H1 (cell line): ENCODE measurements around the gene ABLIM1. TPM values are rescaled to one million over a fixed set of nuclear protein-coding genes. Genes with fewer than 3 reads are reported as not detected.

Source experiments
- CHD7 ChIP-seq: fragments of 300-600 bp; sonication (generic); IDR thresholded peaks from 2 replicates; pipeline ENCODE4 v1.7.1; 2012; ENCODE audit warnings: low read length, moderate library complexity, mild to moderate bottlenecking, inconsistent platforms; ENCODE audit not compliant: insufficient replicate concordance
- KDM1A ChIP-seq: fragments of 200-600, 300-600 bp; sonication (generic); IDR thresholded peaks from 2 replicates; pipeline ENCODE4 v1.7.1; 2016; ENCODE audit warnings: mild to moderate bottlenecking, low read length, borderline replicate concordance
- polyA plus RNA-seq, 7 experiments: library from polyadenylated mRNA; depleted of rRNA in 3 of 7; stranded (reverse) in 5 of 7; unstranded in 2 of 7; fragments of >200 nt in 5 of 7; fragments of 200-250 nt in 2 of 7; gene quantifications; 1 replicate in 5 of 7; 2 replicates in 1 of 7; 4 replicates in 1 of 7; pipeline versions ENCODE4 v1.2.1 to v1.2.3, GENCODE V29; 2011 to 2013; ENCODE audit warnings: missing spikeins in 2 of 7, mixed read lengths in 2 of 7
- total RNA-seq: library from RNA; stranded (reverse); fragmentation: NEBNext Ultra II Directional; extraction: Animal tissue kit (Norgen Biotek cat#: 25700); gene quantifications from 2 replicates; pipeline ENCODE4 v1.2.1, GENCODE V29; 2021

ABLIM1 gene
- total and polyA plus RNA-seq, 2 of the 8 experiments (the other 6 are each of a cell fraction or from before 2014, with no cell fraction given) = 51.2 to 51.7 TPM

GRCh38 chr10:114661212-114661880 is 3.3 kb upstream of the ABLIM1 start (continued):
- TF ChIP-seq CHD7 (no peak), KDM1A (no peak)
